ENCODE data around the gene RUNX1. TPM values are rescaled to one million over a fixed set of nuclear protein-coding genes. Genes with fewer than 3 reads are reported as not detected.

RUNX1 gene
- total RNA-seq, 1 experiment from 2014 or later = 0.52 TPM

DNA sequence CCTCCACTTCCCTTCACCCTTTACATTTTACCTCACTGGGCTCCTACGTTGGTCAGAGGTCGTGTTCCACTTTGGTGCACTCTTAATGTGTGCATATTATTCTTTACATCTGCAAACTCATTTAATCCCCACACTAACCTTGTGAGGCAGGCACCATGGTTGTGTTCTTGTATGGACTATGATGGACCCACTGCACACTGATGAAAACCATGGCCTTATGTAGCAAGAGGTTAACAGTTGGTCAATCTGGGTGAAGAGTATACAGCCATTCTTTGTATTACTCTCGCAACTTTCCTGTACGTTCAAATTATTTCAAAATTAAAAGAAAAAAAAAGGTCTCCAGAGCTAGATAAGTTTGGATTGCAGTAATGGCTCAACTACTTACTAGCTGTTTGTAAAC lies 78.5 kb downstream of the RUNX1 start:
- TF ChIP-seq, protein P1, sequence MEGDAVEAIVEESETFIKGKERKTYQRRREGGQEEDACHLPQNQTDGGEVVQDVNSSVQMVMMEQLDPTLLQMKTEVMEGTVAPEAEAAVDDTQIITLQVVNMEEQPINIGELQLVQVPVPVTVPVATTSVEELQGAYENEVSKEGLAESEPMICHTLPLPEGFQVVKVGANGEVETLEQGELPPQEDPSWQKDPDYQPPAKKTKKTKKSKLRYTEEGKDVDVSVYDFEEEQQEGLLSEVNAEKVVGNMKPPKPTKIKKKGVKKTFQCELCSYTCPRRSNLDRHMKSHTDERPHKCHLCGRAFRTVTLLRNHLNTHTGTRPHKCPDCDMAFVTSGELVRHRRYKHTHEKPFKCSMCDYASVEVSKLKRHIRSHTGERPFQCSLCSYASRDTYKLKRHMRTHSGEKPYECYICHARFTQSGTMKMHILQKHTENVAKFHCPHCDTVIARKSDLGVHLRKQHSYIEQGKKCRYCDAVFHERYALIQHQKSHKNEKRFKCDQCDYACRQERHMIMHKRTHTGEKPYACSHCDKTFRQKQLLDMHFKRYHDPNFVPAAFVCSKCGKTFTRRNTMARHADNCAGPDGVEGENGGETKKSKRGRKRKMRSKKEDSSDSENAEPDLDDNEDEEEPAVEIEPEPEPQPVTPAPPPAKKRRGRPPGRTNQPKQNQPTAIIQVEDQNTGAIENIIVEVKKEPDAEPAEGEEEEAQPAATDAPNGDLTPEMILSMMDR (conservative IDR thresholded peaks at IDR 0.05; ENCODE audit: low read depth, low read length) = no peak
- no peak for TF ChIP-seq EZH2 (IDR thresholded peaks at IDR 0.05; ENCODE audit: borderline replicate concordance, low read depth, low read length, poor library complexity, severe bottlenecking)
- H3K27ac ChIP-seq (ENCODE audit: low read depth, low read length, poor library complexity, severe bottlenecking) = no peak overlapping the region
- no peak overlapping the region for H3K4me3 ChIP-seq (ENCODE audit: low read depth, low read length, poor library complexity, severe bottlenecking)
- POLR2A ChIA-PET (ENCODE audit: low non-redundant PET) = no interaction called here
- H3K36me3 ChIP-seq (ENCODE audit: insufficient read depth, low read length, poor library complexity, severe bottlenecking) = no peaks in the 10 kb centered on the region
- intact Hi-C loops (cut with micrococcal nuclease; ENCODE audit: unreplicated experiment) = no loop called here
- no peaks in the 10 kb centered on the region for H3K4me1 ChIP-seq (ENCODE audit: insufficient read depth, low read length, poor library complexity, severe bottlenecking)
- no TSS peak for BruUV-seq (replicated peaks)
- CTCF ChIA-PET = no interaction called here
- peaks cover 8% of the 10 kb centered on the region for H3K27me3 ChIP-seq (replicated peaks; ENCODE audit: insufficient read depth, low read depth, low read length, poor library complexity)
- DNase-seq (ENCODE audit: low spot score) = no peak
- H3K9me3 ChIP-seq (ENCODE audit: low read depth, low read length, poor library complexity, severe bottlenecking) = no peaks in the 10 kb centered on the region

DNA sequence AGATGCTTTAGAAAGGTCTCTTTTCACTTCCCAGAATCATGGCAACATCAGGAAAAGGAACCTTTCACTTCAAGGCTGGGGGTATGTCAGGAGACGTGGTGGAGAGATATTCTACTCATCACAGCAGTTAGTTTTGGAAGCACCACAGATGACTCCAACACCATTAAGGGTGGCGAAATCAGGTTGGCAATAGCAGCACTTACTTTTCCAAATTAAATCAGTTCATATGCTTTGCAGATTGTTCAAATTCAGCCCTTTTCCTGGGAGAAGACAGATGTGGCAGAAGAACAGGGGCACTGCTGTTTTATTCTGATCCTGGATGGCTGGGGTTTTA lies 79.0 kb downstream of the RUNX1 start:
- H3K27ac ChIP-seq (ENCODE audit: low read depth, low read length, poor library complexity, severe bottlenecking) = no peak overlapping the region
- DNase-seq (ENCODE audit: low spot score) = no peak
- no peaks in the 10 kb centered on the region for H3K9me3 ChIP-seq (ENCODE audit: low read depth, low read length, poor library complexity, severe bottlenecking)
- no peak overlapping the region for H3K4me3 ChIP-seq (ENCODE audit: low read depth, low read length, poor library complexity, severe bottlenecking)
- ChIA-PET CTCF (no interaction called here), POLR2A (ENCODE audit: low non-redundant PET) (no interaction called here)
- H3K4me1 ChIP-seq (ENCODE audit: insufficient read depth, low read length, poor library complexity, severe bottlenecking) = no peaks in the 10 kb centered on the region
- no peak for TF ChIP-seq EZH2 (IDR thresholded peaks at IDR 0.05; ENCODE audit: borderline replicate concordance, low read depth, low read length, poor library complexity, severe bottlenecking)
- TF ChIP-seq, protein P1 (conservative IDR thresholded peaks at IDR 0.05; ENCODE audit: low read depth, low read length) = no peak
- intact Hi-C loops (cut with micrococcal nuclease; ENCODE audit: unreplicated experiment) = no loop called here
- H3K27me3 ChIP-seq (replicated peaks; ENCODE audit: insufficient read depth, low read depth, low read length, poor library complexity) = peaks cover 8% of the 10 kb centered on the region
- BruUV-seq (replicated peaks) = no TSS peak
- H3K36me3 ChIP-seq (ENCODE audit: insufficient read depth, low read length, poor library complexity, severe bottlenecking) = no peaks in the 10 kb centered on the region

DNA sequence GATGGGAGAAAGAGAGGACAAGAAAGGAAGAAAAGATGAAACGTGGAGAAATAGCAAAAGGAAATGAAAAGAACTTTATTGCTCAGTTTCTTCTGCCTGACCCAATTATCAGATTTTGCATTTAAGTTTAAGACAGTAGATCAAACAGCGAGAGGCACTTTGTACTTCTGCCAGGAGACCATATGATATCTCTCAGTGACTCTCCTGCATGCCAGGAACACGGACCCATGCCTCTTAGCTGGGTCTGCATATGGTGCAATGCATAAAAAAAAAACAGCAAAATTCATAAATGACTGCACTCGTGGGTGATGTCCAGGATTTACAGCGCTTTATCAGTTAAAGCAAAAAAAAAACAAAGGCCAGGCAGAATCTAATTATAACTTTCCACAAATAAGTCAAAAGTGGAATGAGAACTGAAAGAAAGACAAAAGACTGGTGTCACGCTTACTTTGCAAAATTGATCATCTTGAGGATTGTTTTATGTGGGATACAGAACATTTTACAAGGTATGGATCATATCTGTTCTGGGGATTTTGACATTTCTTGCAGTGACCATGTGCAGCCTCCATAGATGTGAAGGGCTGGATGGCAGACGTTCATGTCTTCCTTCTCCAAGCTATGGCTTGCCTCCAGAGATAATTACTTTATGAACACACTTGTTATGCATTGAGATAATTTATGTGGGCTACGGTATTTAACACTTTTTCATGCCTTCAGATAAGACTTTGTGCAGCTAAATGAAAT lies 79.5 kb downstream of the RUNX1 start:
- CTCF ChIA-PET = no interaction called here
- intact Hi-C loops (cut with micrococcal nuclease; ENCODE audit: unreplicated experiment) = no loop called here

More for the DNA sequence above, 79.5 kb downstream of the RUNX1 start:
- DNase-seq (ENCODE audit: low spot score) = no peak
- Histone ChIP-seq H3K4me3 (ENCODE audit: low read depth, low read length, poor library complexity, severe bottlenecking) (no peak overlapping the region), H3K9me3 (ENCODE audit: low read depth, low read length, poor library complexity, severe bottlenecking) (no peaks in the 10 kb centered on the region), H3K27ac (ENCODE audit: low read depth, low read length, poor library complexity, severe bottlenecking) (no peak overlapping the region), H3K27me3 (replicated peaks; ENCODE audit: insufficient read depth, low read depth, low read length, poor library complexity) (peaks cover 8% of the 10 kb centered on the region), H3K4me1 (ENCODE audit: insufficient read depth, low read length, poor library complexity, severe bottlenecking) (no peaks in the 10 kb centered on the region), H3K36me3 (ENCODE audit: insufficient read depth, low read length, poor library complexity, severe bottlenecking) (no peaks in the 10 kb centered on the region)
- no TSS peak for BruUV-seq (replicated peaks)
- POLR2A ChIA-PET (ENCODE audit: low non-redundant PET) = no interaction called here
- TF ChIP-seq, protein P1 (conservative IDR thresholded peaks at IDR 0.05; ENCODE audit: low read depth, low read length) = no peak
- no peak for TF ChIP-seq EZH2 (IDR thresholded peaks at IDR 0.05; ENCODE audit: borderline replicate concordance, low read depth, low read length, poor library complexity, severe bottlenecking)

Measured in A673 (cell line).